HEK293 (cell line): ENCODE data around the gene RAB17.

Experiments
- PATZ1 ChIP-seq: fragments of 450-650 bp; formaldehyde crosslinking; IDR thresholded peaks from 2 replicates; pipeline ENCODE4 v1.5.1; 2016; ENCODE audit warnings: missing biosample characterization, missing genetic modification characterization
- REST ChIP-seq: fragments of 450-650 bp; formaldehyde crosslinking; IDR thresholded peaks from 2 replicates; pipeline ENCODE4 v1.5.1; 2016; ENCODE audit warnings: missing biosample characterization, missing genetic modification characterization
- SALL2 ChIP-seq: fragments of 450-650 bp; formaldehyde crosslinking; IDR thresholded peaks from 2 replicates; pipeline ENCODE4 v1.5.0; 2017; ENCODE audit warnings: missing biosample characterization, mild to moderate bottlenecking, missing genetic modification characterization, borderline replicate concordance
- WT1 ChIP-seq: fragments of 450-650 bp; formaldehyde crosslinking; IDR thresholded peaks from 2 replicates; pipeline ENCODE4 v1.5.1; 2016; ENCODE audit warnings: missing biosample characterization, missing genetic modification characterization
- ZBTB17 ChIP-seq: fragments of 450-650 bp; formaldehyde crosslinking; IDR thresholded peaks from 2 replicates; pipeline ENCODE4 v1.5.1; 2016; ENCODE audit warnings: missing biosample characterization, missing genetic modification characterization
- ZBTB49 ChIP-seq: fragments of 450-650 bp; formaldehyde crosslinking; IDR thresholded peaks from 2 replicates; pipeline ENCODE4 v1.5.1; 2016; ENCODE audit warnings: missing biosample characterization, missing genetic modification characterization, low read depth
- ZNF121 ChIP-seq: fragments of 450-650 bp; formaldehyde crosslinking; IDR thresholded peaks from 2 replicates; pipeline ENCODE4 v1.5.1; 2016; ENCODE audit warnings: missing biosample characterization, missing genetic modification characterization
- ZNF174 ChIP-seq: fragments of 450-650 bp; formaldehyde crosslinking; IDR thresholded peaks from 2 replicates; pipeline ENCODE4 v1.5.0; 2017; ENCODE audit warnings: missing biosample characterization, mild to moderate bottlenecking, missing genetic modification characterization
- ZNF239 ChIP-seq: fragments of 450-650 bp; formaldehyde crosslinking; IDR thresholded peaks from 2 replicates; pipeline ENCODE4 v1.5.1; 2016; ENCODE audit warnings: missing biosample characterization, missing genetic modification characterization
- ZNF707 ChIP-seq: fragments of 450-650 bp; formaldehyde crosslinking; IDR thresholded peaks from 2 replicates; pipeline ENCODE4 v1.5.1; 2016; ENCODE audit warnings: missing biosample characterization, missing genetic modification characterization
- ZNF777 ChIP-seq: fragments of 450-650 bp; formaldehyde crosslinking; IDR thresholded peaks from 2 replicates; pipeline ENCODE4 v1.5.1; 2017; ENCODE audit warnings: missing biosample characterization, missing genetic modification characterization, borderline replicate concordance
- TF ChIP-seq, protein P1 (sequence below): fragments of 450-650 bp; formaldehyde crosslinking; IDR thresholded peaks from 2 replicates; pipeline ENCODE4 v1.5.1; 2016; ENCODE audit warnings: missing biosample characterization, missing genetic modification characterization

DNA sequence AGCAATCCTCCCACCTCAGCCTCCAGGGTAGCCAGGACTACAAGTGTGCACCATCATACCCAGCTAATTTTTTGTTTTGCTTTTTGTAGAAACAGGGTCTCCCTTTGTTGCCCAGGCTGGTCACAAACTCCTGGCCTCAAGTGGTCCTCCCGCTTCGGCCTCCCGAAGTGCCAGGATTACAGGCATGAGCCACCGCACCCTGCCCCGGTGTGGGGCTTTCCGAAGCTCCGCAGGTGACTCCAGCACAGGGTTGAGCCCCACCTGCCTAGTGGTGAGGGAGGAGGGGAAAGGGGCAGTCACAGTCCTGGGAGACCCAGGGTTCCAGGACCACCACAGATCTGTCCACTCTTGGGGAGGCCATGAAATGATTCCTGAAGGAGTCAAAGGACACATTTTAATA, 19.0 kb downstream of the RAB17 start:
- no peak for TF ChIP-seq SALL2 (tag by site-specific recombination)
- TF ChIP-seq, protein P1, sequence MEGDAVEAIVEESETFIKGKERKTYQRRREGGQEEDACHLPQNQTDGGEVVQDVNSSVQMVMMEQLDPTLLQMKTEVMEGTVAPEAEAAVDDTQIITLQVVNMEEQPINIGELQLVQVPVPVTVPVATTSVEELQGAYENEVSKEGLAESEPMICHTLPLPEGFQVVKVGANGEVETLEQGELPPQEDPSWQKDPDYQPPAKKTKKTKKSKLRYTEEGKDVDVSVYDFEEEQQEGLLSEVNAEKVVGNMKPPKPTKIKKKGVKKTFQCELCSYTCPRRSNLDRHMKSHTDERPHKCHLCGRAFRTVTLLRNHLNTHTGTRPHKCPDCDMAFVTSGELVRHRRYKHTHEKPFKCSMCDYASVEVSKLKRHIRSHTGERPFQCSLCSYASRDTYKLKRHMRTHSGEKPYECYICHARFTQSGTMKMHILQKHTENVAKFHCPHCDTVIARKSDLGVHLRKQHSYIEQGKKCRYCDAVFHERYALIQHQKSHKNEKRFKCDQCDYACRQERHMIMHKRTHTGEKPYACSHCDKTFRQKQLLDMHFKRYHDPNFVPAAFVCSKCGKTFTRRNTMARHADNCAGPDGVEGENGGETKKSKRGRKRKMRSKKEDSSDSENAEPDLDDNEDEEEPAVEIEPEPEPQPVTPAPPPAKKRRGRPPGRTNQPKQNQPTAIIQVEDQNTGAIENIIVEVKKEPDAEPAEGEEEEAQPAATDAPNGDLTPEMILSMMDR (tag by site-specific recombination), result no peak
- no peak for TF ChIP-seq REST (tag by site-specific recombination)
- TF ChIP-seq ZNF239 (tag by site-specific recombination), result no peak
- no peak for TF ChIP-seq ZBTB49 (tag by site-specific recombination)
- no peak for TF ChIP-seq PATZ1
- no peak for TF ChIP-seq ZNF174 (tag by site-specific recombination)
- TF ChIP-seq WT1 (tag by site-specific recombination), result no peak
- no peak for TF ChIP-seq ZNF121 (tag by site-specific recombination)
- TF ChIP-seq ZBTB17 (tag by site-specific recombination), result no peak
- no peak for TF ChIP-seq ZNF707
- TF ChIP-seq ZNF777 (tag by site-specific recombination), result no peak
